ENCODE results near the gene TFAP2B.

TFAP2B gene

DNA sequence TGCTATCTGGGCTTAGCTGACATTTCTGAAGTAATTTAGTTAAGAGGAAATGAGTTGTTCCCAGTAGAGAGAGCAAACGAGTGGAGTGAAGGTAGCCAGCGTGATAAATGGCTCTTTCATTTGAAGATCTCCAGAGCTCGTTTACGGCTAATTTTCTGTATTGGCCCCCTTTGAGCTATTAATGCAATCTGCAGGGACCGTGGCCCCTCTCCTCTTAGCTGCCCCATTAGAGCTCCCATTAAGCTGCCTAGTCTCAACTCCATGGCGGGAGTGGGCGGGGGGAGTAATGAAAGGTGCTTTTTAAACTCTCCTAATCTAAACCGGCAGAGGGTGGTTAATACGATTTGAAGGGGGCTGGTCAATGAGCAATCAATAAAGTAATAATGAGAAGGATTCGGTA, 12.5 kb downstream of the TFAP2B start:
- WGBS (ENCODE audit: insufficient coverage), result 5% methylated on average over 4 of the region's 10 CpGs
- POLR2A ChIA-PET, result no interaction called here
- Histone ChIP-seq H3K4me3 (ENCODE audit: control insufficient read depth in 1 of 7, extremely low read depth in 1 of 7, insufficient read depth in 4 of 7, low read depth in 2 of 7, low read length in 6 of 7) (no peak overlapping the region), H3K36me3 (ENCODE audit: control insufficient read depth in 4 of 4, insufficient read depth in 4 of 4, low read length in 3 of 4) (no peaks in the 10 kb centered on the region), H3K27ac (ENCODE audit: insufficient read depth in 1 of 2, low read depth in 1 of 2, low read length in 2 of 2, poor library complexity in 1 of 2, severe bottlenecking in 2 of 2) (no peak overlapping the region), H3K4me1 (ENCODE audit: control extremely low read depth in 1 of 4, control insufficient read depth in 4 of 4, insufficient read depth in 4 of 4, low read length in 3 of 4) (no peaks in the 10 kb centered on the region), H3K9me3 (ENCODE audit: control extremely low read depth in 1 of 5, control insufficient read depth in 4 of 5, insufficient read depth in 2 of 5, low read depth in 1 of 5, low read length in 4 of 5) (peaks cover 0 to 3% (median 2%) of the 10 kb centered on the region in 5 experiments), H3K27me3 (replicated peaks in 2 of 5; ENCODE audit: control insufficient read depth in 4 of 5, insufficient read depth in 5 of 5, low read length in 4 of 5) (peaks cover 31 to 99% (median 68%) of the 10 kb centered on the region in 5 experiments)
- no peak for DNase-seq
- CTCF ChIA-PET, result interaction anchor here (1.4 to 1.5 kb wide), 2 partner anchors 15 to 17 kb away, joined by 4 to 5 read pairs; no protein-coding TSS in a partner anchor

DNA sequence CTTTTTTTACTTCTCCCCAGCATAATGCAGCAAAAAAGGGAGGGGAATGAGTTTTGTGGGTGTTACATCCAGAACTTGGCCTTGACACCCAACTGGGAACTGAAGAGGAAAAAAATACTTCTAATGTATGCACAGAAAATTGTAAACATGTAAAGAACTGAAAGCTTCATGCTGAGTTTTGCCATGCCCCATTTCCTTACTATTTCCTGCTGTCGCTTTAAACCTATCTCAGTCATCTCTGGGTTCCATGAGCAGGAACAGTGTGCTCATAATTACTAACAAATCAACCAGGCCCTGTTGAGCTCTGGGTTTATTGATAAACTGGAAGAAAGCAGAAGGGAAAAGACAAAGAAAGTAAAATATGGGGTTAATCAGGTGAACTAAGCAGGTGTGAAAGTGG, 14.2 kb downstream of the TFAP2B start:
- 57% methylated on average over 1 of the region's 1 CpG for WGBS (ENCODE audit: insufficient coverage)
- H3K27ac ChIP-seq (ENCODE audit: insufficient read depth in 1 of 2, low read depth in 1 of 2, low read length in 2 of 2, poor library complexity in 1 of 2, severe bottlenecking in 2 of 2), result no peak overlapping the region
- peaks cover 31 to 99% (median 64%) of the 10 kb centered on the region in 5 experiments for H3K27me3 ChIP-seq (replicated peaks in 2 of 5; ENCODE audit: control insufficient read depth in 4 of 5, insufficient read depth in 5 of 5, low read length in 4 of 5)

DNA sequence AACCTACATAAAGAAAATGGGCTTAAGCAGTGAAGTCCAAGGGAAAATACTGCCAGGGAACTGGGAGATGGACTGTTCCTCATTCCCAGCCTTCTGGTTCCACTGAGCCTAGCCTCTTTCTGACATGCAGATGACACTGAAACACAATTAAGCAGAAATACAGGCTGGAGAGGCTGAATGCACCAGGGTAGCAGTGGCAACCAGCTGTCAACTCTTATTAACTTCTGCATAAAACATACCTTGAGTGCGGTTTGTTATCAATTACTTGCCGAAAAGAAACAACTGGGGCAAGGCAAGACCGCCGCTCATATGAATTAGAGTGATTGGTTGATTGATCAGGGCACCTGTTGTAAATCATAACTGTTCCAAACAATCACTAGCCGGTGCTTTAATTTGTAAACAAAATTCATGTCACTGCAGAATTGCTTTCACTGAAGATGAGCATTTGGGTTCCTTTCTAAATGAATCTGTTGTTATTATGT, 16.3 kb downstream of the TFAP2B start:
- ChIA-PET POLR2A (no interaction called here), CTCF (interaction anchor here (0.7 kb wide), 1 partner anchor 15 kb away, joined by 3 read pairs; no protein-coding TSS in a partner anchor)
- H3K27me3 ChIP-seq (replicated peaks in 2 of 5; ENCODE audit: control insufficient read depth in 4 of 5, insufficient read depth in 5 of 5, low read length in 4 of 5), result peaks cover 36 to 99% (median 68%) of the 10 kb centered on the region in 5 experiments

More for the DNA sequence above, 14.2 kb downstream of the TFAP2B start:
- Histone ChIP-seq H3K36me3 (ENCODE audit: control insufficient read depth in 4 of 4, insufficient read depth in 4 of 4, low read length in 3 of 4) (no peaks in the 10 kb centered on the region), H3K4me3 (ENCODE audit: control insufficient read depth in 1 of 7, extremely low read depth in 1 of 7, insufficient read depth in 4 of 7, low read depth in 2 of 7, low read length in 6 of 7) (no peak overlapping the region), H3K4me1 (ENCODE audit: control extremely low read depth in 1 of 4, control insufficient read depth in 4 of 4, insufficient read depth in 4 of 4, low read length in 3 of 4) (no peaks in the 10 kb centered on the region), H3K9me3 (ENCODE audit: control extremely low read depth in 1 of 5, control insufficient read depth in 4 of 5, insufficient read depth in 2 of 5, low read depth in 1 of 5, low read length in 4 of 5) (peaks cover 0 to 3% (median 0%) of the 10 kb centered on the region in 5 experiments)
- ChIA-PET CTCF (no interaction called here), POLR2A (no interaction called here)
- DNase-seq, result no peak

DNA sequence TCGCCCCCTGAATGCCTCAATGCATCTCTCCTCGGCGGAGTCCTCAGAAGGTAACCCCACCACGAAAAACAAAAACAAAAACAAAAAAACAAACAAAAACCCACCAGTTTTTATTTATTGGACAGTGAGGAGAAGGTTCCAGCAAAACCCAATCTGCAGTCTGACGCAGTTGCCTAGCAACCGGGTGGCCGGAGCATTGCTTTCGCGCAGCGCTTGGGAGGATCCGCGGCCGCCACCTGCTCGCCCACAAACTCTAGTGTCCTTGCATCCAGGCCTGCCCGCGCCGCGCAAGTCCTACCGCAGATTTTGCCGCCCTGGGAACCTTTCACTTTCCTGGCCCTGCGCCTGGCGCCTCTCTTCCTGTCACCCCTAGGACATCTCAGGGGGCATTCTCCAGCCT, 17.6 kb downstream of the TFAP2B start:
- no peak overlapping the region for H3K27ac ChIP-seq (ENCODE audit: insufficient read depth in 1 of 2, low read depth in 1 of 2, low read length in 2 of 2, poor library complexity in 1 of 2, severe bottlenecking in 2 of 2)
- ChIA-PET POLR2A (no interaction called here), CTCF (no interaction called here)
- peaks cover 0 to 5% (median 0%) of the 10 kb centered on the region in 5 experiments for H3K9me3 ChIP-seq (ENCODE audit: control extremely low read depth in 1 of 5, control insufficient read depth in 4 of 5, insufficient read depth in 2 of 5, low read depth in 1 of 5, low read length in 4 of 5)
- 7% methylated on average over 18 of the region's 22 CpGs for WGBS (ENCODE audit: insufficient coverage)
- H3K27me3 ChIP-seq (replicated peaks in 2 of 5; ENCODE audit: control insufficient read depth in 4 of 5, insufficient read depth in 5 of 5, low read length in 4 of 5), result peaks cover 41 to 99% (median 70%) of the 10 kb centered on the region in 5 experiments
- no peak for DNase-seq
- H3K36me3 ChIP-seq (ENCODE audit: control insufficient read depth in 4 of 4, insufficient read depth in 4 of 4, low read length in 3 of 4), result no peaks in the 10 kb centered on the region
- H3K4me1 ChIP-seq (ENCODE audit: control extremely low read depth in 1 of 4, control insufficient read depth in 4 of 4, insufficient read depth in 4 of 4, low read length in 3 of 4), result no peaks in the 10 kb centered on the region
- H3K4me3 ChIP-seq (ENCODE audit: control insufficient read depth in 1 of 7, extremely low read depth in 1 of 7, insufficient read depth in 4 of 7, low read depth in 2 of 7, low read length in 6 of 7), result no peak overlapping the region

More for the DNA sequence above, 16.3 kb downstream of the TFAP2B start:
- Histone ChIP-seq H3K36me3 (ENCODE audit: control insufficient read depth in 4 of 4, insufficient read depth in 4 of 4, low read length in 3 of 4) (no peaks in the 10 kb centered on the region), H3K9me3 (ENCODE audit: control extremely low read depth in 1 of 5, control insufficient read depth in 4 of 5, insufficient read depth in 2 of 5, low read depth in 1 of 5, low read length in 4 of 5) (peaks cover 0 to 5% (median 0%) of the 10 kb centered on the region in 5 experiments), H3K4me3 (ENCODE audit: control insufficient read depth in 1 of 7, extremely low read depth in 1 of 7, insufficient read depth in 4 of 7, low read depth in 2 of 7, low read length in 6 of 7) (no peak overlapping the region), H3K4me1 (ENCODE audit: control extremely low read depth in 1 of 4, control insufficient read depth in 4 of 4, insufficient read depth in 4 of 4, low read length in 3 of 4) (no peaks in the 10 kb centered on the region), H3K27ac (ENCODE audit: insufficient read depth in 1 of 2, low read depth in 1 of 2, low read length in 2 of 2, poor library complexity in 1 of 2, severe bottlenecking in 2 of 2) (no peak overlapping the region)
- 85% methylated on average over 5 of the region's 5 CpGs for WGBS (ENCODE audit: insufficient coverage)
- no peak for DNase-seq

DNA sequence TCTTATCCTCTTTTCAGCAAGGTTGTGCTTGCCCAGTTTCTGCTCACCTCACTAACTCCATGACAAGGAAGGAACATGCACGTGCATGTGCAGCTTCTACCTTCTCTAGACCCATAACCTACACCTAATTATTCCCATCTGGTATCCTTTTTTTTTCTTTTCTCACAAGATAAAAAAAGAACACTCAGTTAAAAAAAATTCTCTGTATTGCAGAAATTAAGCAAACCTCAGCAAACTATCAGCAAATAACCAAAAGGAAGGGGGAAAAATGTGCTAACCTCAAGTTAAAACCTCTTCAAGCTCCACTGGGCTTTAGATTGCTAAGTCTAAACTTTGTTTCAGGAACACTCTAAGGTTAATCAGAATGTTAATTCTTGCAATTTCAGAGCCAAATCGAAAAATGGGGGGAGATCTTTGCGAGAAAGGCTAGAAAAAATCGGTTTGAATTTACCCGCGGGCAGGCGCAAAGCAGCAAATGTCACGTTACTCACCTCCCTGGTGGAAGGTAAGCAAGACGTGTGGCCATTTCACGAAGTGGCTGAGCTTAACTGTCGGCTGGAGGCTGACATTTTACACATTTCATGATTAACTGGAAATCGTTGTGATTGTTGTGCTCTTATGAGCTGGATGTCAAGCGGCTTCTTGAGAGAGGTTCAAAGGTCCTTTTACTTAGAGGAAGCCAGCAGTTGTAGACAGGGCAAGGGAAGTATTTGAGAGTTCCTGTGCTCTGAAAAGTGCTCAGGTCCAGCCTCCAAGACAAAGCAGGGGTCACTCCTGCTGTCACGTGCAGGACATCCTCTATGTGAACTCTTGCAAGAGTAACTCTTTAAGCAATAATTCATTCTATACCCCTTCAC, 19.1 kb downstream of the TFAP2B start:
- ChIA-PET POLR2A (no interaction called here), CTCF (interaction anchor here (1.1 to 1.7 kb wide), 2 partner anchors 13 to 21 kb away, joined by 5 read pairs; no protein-coding TSS in a partner anchor)
- Histone ChIP-seq H3K9me3 (ENCODE audit: control extremely low read depth in 1 of 5, control insufficient read depth in 4 of 5, insufficient read depth in 2 of 5, low read depth in 1 of 5, low read length in 4 of 5) (peaks cover 0 to 9% (median 0%) of the 10 kb centered on the region in 5 experiments), H3K27ac (ENCODE audit: insufficient read depth in 1 of 2, low read depth in 1 of 2, low read length in 2 of 2, poor library complexity in 1 of 2, severe bottlenecking in 2 of 2) (no peak overlapping the region), H3K4me3 (ENCODE audit: control insufficient read depth in 1 of 7, extremely low read depth in 1 of 7, insufficient read depth in 4 of 7, low read depth in 2 of 7, low read length in 6 of 7) (no peak overlapping the region), H3K4me1 (ENCODE audit: control extremely low read depth in 1 of 4, control insufficient read depth in 4 of 4, insufficient read depth in 4 of 4, low read length in 3 of 4) (no peaks in the 10 kb centered on the region), H3K27me3 (replicated peaks in 2 of 5; ENCODE audit: control insufficient read depth in 4 of 5, insufficient read depth in 5 of 5, low read length in 4 of 5) (peaks cover 33 to 99% (median 73%) of the 10 kb centered on the region in 5 experiments), H3K36me3 (ENCODE audit: control insufficient read depth in 4 of 4, insufficient read depth in 4 of 4, low read length in 3 of 4) (no peaks in the 10 kb centered on the region)
- DNase-seq, result no peak
- WGBS (ENCODE audit: insufficient coverage), result 10% methylated on average over 12 of the region's 14 CpGs

DNA sequence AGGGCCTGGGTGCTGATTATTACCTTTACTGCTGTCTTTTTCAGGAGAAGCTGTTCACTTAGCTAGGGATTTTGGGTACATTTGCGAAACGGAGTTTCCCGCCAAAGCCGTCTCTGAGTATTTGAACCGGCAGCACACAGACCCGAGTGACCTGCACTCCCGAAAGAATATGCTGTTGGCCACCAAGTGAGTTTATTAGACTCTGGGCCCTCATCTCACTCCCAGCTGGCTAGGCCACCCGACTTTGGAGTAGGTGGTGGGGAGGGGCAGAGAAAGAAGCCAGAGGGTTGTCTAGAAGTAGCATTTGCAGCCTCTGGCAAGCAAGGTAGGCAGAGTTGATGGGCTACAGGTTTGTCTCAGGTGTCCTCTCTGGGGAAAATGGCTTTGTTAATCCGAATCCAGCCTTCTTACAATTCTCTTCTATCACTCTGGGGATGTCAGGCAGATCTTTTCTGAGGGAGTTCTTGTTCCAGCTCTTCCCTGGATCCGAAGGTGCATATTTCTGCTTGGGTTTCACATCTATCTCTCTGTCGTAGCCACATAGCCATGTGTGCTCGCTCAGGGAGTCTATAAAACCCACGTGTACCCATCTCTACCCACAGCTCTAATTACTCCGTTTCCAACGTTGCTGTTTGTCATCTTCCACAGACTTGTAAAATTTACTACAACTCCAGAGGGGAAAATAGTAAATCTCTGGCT, 21.6 kb downstream of the TFAP2B start:
- Histone ChIP-seq H3K4me1 (ENCODE audit: control extremely low read depth in 1 of 4, control insufficient read depth in 4 of 4, insufficient read depth in 4 of 4, low read length in 3 of 4) (no peaks in the 10 kb centered on the region), H3K36me3 (ENCODE audit: control insufficient read depth in 4 of 4, insufficient read depth in 4 of 4, low read length in 3 of 4) (no peaks in the 10 kb centered on the region), H3K27me3 (replicated peaks in 2 of 5; ENCODE audit: control insufficient read depth in 4 of 5, insufficient read depth in 5 of 5, low read length in 4 of 5) (peaks cover 35 to 100% (median 74%) of the 10 kb centered on the region in 5 experiments), H3K4me3 (ENCODE audit: control insufficient read depth in 1 of 7, extremely low read depth in 1 of 7, insufficient read depth in 4 of 7, low read depth in 2 of 7, low read length in 6 of 7) (no peak overlapping the region), H3K27ac (ENCODE audit: insufficient read depth in 1 of 2, low read depth in 1 of 2, low read length in 2 of 2, poor library complexity in 1 of 2, severe bottlenecking in 2 of 2) (no peak overlapping the region), H3K9me3 (ENCODE audit: control extremely low read depth in 1 of 5, control insufficient read depth in 4 of 5, insufficient read depth in 2 of 5, low read depth in 1 of 5, low read length in 4 of 5) (peaks cover 0 to 8% (median 0%) of the 10 kb centered on the region in 5 experiments)
- ChIA-PET CTCF (interaction anchor here (0.6 to 0.7 kb wide), 2 partner anchors 9 to 11 kb away, joined by 3 read pairs; no protein-coding TSS in a partner anchor), POLR2A (no interaction called here)
- no peak for DNase-seq
- WGBS (ENCODE audit: insufficient coverage), result 20% methylated on average over 11 of the region's 15 CpGs
